HG02885 (cell line): ENCODE measurements around the gene CLTA.
"Not testable (repeated sequence)": the region's sequence is repeated elsewhere in the genome, so short reads cannot be mapped to it uniquely, and the experiment has no call there.

Source experiments
- ATAC-seq: cut with Tn5 transposase; IDR thresholded peaks from one replicate; pipeline ENCODE4 v1.9.1; 2021; ENCODE audit warnings: mild to moderate bottlenecking; ENCODE audit not compliant: unreplicated experiment, poor library complexity

The CLTA gene

GRCh38 chr9:36156116-36156515 lies 34.6 kb upstream of the CLTA start:
- no peak for ATAC-seq

DNA sequence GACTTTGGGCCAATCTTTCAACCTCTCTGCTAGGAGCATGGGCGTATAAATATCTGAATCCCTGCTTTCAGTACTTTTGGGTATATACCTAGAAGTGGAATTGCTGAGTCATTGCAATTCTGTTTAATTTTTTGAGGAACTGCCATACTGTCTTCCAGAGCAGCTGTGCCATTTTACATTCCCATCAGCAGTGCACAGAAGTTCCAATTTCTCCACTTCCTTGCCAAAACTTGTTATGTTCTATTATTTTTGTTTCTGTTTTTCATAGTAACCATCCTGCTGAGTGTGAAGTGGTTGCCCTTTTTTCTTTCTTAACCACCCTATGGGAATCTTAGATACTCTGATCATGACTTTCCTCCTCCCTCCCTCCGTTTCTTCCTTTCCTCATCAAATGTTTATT lies 32.6 kb upstream of the CLTA start:
- no peak for ATAC-seq

- no peak for ATAC-seq
Observed at GRCh38 chr9:36158917-36159316, 31.8 kb upstream of the CLTA start.

DNA sequence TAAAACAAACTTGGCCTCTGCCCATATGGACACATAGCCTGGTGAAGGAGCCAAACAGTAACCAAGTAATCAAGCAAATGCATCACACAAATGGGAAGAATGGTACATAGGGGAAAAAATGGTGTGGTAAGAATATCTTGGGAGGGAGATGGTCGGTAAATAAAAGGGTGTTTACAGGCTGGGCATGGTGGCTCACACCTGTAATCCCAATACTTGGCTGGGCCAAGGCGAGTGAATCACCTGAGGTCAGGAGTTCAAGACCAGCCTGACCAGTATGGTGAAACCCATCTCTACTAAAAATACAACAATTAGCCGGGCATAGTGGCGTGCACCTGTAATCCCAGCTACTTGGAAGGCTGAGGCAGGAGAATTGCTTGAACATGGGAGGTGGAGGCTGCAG lies 31.2 kb upstream of the CLTA start:
- not testable (repeated sequence) for ATAC-seq

DNA sequence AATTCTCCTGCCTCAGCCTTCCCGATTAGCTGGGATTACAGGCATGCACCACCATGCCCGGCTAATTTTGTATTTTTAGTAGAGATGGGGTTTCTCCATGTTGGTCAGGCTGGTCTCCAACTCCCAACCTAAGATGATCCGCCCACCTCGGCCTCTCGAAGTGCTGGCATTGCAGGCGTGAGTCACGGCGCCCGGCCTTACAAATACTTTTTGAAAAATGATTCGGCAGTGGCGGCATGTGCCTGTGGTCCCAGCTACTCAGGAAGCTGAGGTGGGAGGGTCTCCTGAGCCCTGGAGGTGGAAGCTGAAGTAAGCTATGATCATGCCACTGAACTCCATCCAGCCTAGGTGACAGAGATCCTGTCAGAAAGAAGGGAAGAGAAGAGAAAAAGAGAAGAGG lies 30.6 kb upstream of the CLTA start:
- not testable (repeated sequence) for ATAC-seq

GRCh38 chr9:36161187-36161586 lies 29.5 kb upstream of the CLTA start:
- no peak for ATAC-seq

DNA sequence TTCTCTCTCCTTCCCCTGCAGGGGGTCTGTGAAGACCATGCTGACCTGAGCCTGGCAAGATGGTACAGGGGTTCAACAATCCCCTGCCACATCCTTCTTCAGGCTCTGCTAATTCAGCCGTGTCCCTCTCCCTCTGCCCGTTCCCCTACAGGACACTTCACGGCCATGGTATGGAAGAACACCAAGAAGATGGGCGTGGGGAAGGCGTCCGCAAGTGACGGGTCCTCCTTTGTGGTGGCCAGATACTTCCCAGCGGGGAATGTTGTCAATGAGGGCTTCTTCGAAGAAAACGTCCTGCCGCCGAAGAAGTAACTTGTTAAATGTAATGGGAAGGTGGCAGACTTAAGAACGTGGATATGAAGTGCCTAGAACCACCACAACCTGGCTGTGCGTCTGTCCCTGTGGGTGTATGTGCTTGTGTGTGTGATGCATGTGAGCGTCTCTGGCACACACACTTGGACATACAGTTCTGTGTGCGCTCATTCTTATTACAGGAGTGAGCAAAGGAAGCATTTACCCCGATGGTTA lies 28.4 kb upstream of the CLTA start:
- ATAC-seq: no peak

DNA sequence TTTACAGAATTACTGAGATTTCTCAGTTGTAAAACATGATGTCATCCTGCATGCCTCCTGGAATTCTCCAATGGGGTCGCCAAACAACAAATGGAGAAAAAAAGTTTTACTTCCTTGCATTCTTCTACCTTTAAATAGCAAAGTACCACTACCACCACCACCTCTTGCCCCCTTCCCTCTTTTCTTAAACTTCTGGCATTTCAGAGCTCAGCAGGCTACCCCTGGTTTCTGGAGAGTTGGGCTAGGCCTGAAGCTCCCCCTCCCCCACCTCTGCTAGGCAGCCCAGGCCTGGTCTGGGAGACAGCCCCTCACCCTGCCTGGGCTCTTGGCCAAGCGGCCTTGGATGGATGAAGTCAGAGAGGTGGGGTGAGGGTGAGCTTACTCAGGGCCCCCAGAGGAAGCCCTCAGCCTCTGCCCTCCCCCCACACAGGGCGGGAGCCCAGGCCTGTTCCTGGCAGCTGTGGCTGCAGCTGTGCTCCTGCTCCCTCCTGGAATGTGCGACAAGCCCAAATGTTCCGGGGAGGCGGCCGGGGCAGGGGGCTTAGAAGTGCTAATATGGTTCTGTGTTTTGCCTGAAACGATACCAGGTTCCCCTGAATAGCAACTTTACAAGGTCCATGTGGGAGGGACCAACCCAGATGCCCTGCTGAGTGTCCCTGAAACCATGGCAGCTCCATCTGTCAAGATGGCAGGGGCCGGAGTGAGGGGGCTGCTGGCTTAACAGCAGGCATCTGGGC lies 27.5 kb upstream of the CLTA start:
- ATAC-seq: no peak

- no peak for ATAC-seq
Observed at GRCh38 chr9:36163786-36164170, 26.9 kb upstream of the CLTA start.

- no peak for ATAC-seq
Observed at GRCh38 chr9:36164372-36164771, 26.3 kb upstream of the CLTA start.

GRCh38 chr9:36164989-36165388 lies 25.7 kb upstream of the CLTA start:
- ATAC-seq: no peak

DNA sequence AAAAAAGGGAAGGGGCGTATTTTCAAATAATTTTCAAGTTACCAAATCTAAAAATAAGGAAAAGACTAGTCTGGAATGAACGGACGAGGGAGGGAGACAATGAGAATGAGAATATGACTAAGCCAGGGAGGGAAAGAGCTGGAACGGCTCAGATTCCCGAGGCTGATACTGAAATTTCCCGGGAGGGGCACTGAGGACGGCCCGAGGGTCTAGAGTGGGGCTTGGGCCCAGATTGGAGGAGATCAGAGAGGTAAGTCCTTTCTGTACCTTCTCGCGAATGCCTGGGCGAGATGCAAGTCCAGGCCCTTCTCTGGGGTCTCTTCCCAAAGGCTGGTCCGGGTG lies 24.9 kb upstream of the CLTA start:
- no peak for ATAC-seq

DNA sequence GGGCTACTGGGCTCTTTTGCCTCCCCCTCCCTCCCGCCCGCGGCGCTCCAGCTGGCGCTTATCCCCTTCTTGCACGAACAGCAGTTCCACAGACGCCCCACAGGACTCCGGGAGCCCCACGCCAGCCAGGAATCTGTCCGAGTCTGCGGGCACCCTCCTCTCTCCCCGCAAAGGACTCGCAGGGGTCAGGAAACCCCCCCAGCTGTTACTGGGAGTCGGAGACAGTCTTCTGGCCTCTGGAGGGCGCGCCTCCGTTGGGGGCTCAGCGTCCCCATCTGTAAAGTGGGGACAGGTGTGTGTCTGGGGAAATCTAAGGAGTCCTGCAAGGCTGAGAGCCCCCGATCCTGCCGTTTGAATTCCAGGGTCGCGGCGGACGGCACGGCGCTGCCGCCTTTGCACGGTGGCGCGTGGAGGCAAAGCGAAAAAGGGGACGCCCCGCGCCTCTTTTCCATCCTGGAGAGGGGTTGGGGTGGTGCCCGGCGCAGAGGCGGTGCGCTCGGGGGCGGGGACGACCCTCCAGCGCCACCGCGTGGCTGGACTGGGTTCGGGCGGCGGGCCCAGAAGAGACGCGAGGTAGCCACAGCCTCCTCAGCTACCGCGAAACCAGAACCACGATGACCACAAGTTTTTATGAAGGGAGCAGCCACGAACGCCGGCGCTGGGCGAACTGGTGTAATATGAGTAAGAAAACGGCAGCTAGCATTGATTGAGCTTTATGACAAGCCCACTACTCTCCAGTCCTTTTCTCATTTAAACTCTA lies 24.4 kb upstream of the CLTA start:
- ATAC-seq: peak; percentile 86

- no peak for ATAC-seq
Observed at GRCh38 chr9:36169166-36169565, 21.6 kb upstream of the CLTA start, which contains the start of gene CCIN. Gene CCIN, plus strand, starts transcription at chr9:36169388. Its CDS starts 115 bp downstream, at chr9:36169503.

DNA sequence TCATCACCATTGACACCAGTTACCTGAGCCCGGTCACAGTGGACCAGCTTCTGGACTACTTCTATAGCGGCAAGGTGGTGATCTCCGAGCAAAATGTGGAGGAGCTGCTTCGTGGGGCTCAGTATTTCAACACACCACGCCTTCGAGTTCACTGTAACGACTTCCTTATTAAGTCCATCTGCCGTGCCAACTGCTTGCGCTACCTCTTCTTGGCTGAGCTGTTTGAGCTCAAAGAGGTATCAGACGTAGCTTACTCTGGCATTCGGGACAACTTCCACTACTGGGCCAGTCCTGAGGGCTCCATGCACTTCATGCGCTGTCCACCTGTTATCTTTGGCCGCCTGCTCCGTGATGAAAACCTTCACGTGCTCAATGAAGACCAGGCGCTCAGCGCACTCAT lies 21.0 kb upstream of the CLTA start:
- ATAC-seq: no peak

GRCh38 chr9:36170531-36170930 lies 20.2 kb upstream of the CLTA start:
- no peak for ATAC-seq

DNA sequence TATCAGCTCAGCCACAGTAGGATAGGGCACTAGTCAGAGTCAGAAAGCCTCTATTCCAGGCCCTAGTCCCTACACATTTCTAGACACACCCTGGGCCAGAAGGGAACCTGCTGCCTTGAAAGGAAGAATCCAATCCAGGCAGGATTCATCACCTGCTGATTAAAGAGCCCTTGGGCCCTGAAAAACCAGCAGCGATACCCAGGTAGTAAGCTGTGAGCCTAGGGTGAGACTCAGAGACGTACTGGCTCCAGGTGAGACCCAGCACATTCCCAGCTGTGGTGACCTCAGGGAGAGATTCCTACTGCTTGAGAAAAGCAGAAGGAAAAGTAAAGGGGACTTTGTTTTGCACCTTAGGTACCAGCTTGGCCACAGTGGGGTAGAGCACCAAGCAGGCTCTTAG lies 16.9 kb upstream of the CLTA start:
- ATAC-seq: no peak

- no peak for ATAC-seq
Observed at GRCh38 chr9:36174271-36174670, 16.4 kb upstream of the CLTA start.

DNA sequence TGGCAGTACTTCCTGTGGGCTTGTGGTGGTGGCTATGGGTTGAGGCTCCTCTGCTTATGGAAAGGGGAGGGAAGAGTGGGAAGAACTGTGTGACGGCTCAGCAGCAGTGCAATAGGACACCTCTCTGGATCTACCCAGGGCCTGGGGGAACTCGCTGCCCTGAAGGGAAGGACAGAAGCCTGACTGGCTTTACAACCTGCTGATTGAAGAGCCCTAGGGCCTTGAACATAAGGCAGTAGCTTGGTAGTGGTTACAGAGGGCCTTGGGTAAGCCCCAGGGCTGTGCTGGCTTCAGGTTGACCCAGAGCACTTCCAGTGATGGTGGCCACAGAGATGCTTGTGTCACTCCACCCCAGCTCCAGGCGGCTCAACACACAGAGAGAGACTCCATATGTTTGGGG lies 16.0 kb upstream of the CLTA start:
- ATAC-seq: no peak

DNA sequence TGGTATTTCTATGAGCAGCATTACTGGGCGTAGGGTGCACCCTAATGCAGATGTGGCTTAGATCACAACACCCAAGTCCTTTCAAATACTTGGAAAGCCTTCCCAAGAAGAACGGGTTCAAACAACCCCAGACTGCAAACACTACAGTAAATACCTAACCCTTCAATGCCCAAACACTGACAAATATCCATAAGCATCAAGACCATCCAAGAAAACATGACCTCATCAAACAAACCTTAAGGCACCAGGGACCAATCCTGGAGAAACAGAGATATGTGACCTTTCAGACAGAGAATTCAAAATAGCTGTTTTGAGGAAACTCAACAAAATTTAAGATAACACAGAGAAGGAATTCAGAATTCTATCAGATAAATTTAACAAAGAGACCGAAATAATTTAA lies 15.5 kb upstream of the CLTA start:
- ATAC-seq: not testable (repeated sequence)

DNA sequence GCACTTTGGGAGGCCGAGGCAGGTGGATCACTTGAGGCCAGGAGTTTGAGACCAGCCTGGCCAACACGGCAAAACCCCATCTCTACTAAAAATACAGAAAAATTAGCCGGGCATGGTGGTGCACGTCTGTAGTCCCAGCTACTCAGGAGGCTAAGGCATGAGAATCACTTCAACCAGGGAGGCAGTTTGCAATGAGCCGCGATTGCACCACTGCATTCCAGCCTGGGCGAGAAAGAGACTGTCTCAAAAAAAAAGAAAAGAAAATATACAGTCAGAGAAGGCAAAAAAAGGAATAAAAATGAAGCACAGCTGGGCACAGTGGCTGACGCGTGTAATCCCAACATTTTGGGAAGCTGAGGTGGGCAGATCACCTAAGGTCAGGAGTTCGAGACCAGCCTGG lies 14.2 kb upstream of the CLTA start:
- ATAC-seq: not testable (repeated sequence)

GRCh38 chr9:36177571-36177970 lies 13.2 kb upstream of the CLTA start:
- ATAC-seq: no peak
